GM21447 (cell line): ENCODE results near the gene PGRMC1.
"Not testable (repeated sequence)": the region's sequence is repeated elsewhere in the genome, so short reads cannot be mapped to it uniquely, and the experiment has no call there.

Experiments used
- ATAC-seq: cut with Tn5 transposase; IDR thresholded peaks from one replicate; pipeline ENCODE4 v1.9.1; 2021; ENCODE audit not compliant: unreplicated experiment

Gene PGRMC1

GRCh38 chrX:119231936-119232445 is 4.1 kb upstream of the PGRMC1 start:
- ATAC-seq = no peak

GRCh38 chrX:119235051-119235511 is 1.0 kb upstream of the PGRMC1 start:
- no peak for ATAC-seq

GRCh38 chrX:119236623-119237561 is 807 bp downstream of the PGRMC1 start:
- ATAC-seq = peak; percentile 19

GRCh38 chrX:119237562-119237942 is 1.5 kb downstream of the PGRMC1 start:
- no peak for ATAC-seq

GRCh38 chrX:119238557-119238956 is 2.5 kb downstream of the PGRMC1 start:
- no peak for ATAC-seq

GRCh38 chrX:119240356-119240755 is 4.3 kb downstream of the PGRMC1 start:
- ATAC-seq = no peak

GRCh38 chrX:119247702-119248101 is 11.6 kb downstream of the PGRMC1 start:
- no peak for ATAC-seq

- ATAC-seq = no peak
These were observed 13.8 kb downstream of the PGRMC1 start for GRCh38 chrX:119249891-119250290.

- no peak for ATAC-seq
These were observed 15.3 kb downstream of the PGRMC1 start for GRCh38 chrX:119251386-119251785.

GRCh38 chrX:119252716-119253115 is 16.6 kb downstream of the PGRMC1 start:
- ATAC-seq = no peak

GRCh38 chrX:119266364-119266995 is 30.4 kb downstream of the PGRMC1 start:
- ATAC-seq = no peak

GRCh38 chrX:119267115-119267514 is 31.0 kb downstream of the PGRMC1 start:
- not testable (repeated sequence) for ATAC-seq

- no peak for ATAC-seq
These were observed 36.9 kb downstream of the PGRMC1 start for GRCh38 chrX:119272882-119273419.

GRCh38 chrX:119273420-119274192 is 37.5 kb downstream of the PGRMC1 start:
- no peak for ATAC-seq

- not testable (repeated sequence) for ATAC-seq
These were observed 46.3 kb downstream of the PGRMC1 start for GRCh38 chrX:119282347-119282746.

GRCh38 chrX:119288890-119289393 is 52.9 kb downstream of the PGRMC1 start:
- no peak for ATAC-seq

- ATAC-seq = no peak
These were observed 54.4 kb downstream of the PGRMC1 start for GRCh38 chrX:119290476-119290875.

GRCh38 chrX:119291246-119291645 is 55.2 kb downstream of the PGRMC1 start:
- ATAC-seq = not testable (repeated sequence)

- no peak for ATAC-seq
These were observed 56.4 kb downstream of the PGRMC1 start for GRCh38 chrX:119292445-119292844.
